Endothelial cell of hepatic sinusoid (primary cell): ENCODE results near the gene PDE6C.
"Not testable (repeated sequence)": the region's sequence is repeated elsewhere in the genome, so short reads cannot be mapped to it uniquely, and the experiment has no call there.

ENCODE experiments used
- in situ Hi-C: cut with HindIII; loops from 2 replicates; pipeline ENCODE4 v1.10.0; 2017; ENCODE audit warnings: low sequenced_read_pairs

Gene PDE6C

GRCh38 chr10:93696582-93696981, 84.2 kb downstream of the PDE6C start:
- in situ Hi-C loops = not testable (repeated sequence)

GRCh38 chr10:93697207-93697606, 84.9 kb downstream of the PDE6C start:
- in situ Hi-C loops = no loop called here

GRCh38 chr10:93701866-93702209, 89.5 kb downstream of the PDE6C start:
- in situ Hi-C loops = no loop called here

GRCh38 chr10:93702210-93703001, 90.1 kb downstream of the PDE6C start, which contains the start of gene FRA10AC1:
FRA10AC1 (minus strand) TSS chr10:93702592; CDS start chr10:93700106, 2,486 bp downstream.
- in situ Hi-C loops = no loop called here

GRCh38 chr10:93703066-93703465, 90.7 kb downstream of the PDE6C start:
- in situ Hi-C loops = no loop called here

- in situ Hi-C loops = no loop called here
These were observed 91.5 kb downstream of the PDE6C start for GRCh38 chr10:93703841-93704240.

GRCh38 chr10:93704451-93704850, 92.1 kb downstream of the PDE6C start:
- in situ Hi-C loops = no loop called here

GRCh38 chr10:93707623-93708022, 95.3 kb downstream of the PDE6C start:
- in situ Hi-C loops = no loop called here

- in situ Hi-C loops = no loop called here
These were observed 98.1 kb downstream of the PDE6C start for GRCh38 chr10:93710333-93710909.

- in situ Hi-C loops = no loop called here
These were observed 99.6 kb downstream of the PDE6C start for GRCh38 chr10:93711891-93712290.

GRCh38 chr10:93712593-93712992, 100.3 kb downstream of the PDE6C start:
- in situ Hi-C loops = no loop called here

GRCh38 chr10:93715345-93715744, 103.0 kb downstream of the PDE6C start:
- in situ Hi-C loops = no loop called here
